Gastroesophageal sphincter (tissue), 3 donors: Measurements from ENCODE around the gene CIB2.

ENCODE experiments used
- CTCF ChIP-seq, 4 experiments: fragments of 200-600 bp in 2 of 4; fragments of 450-650 bp in 2 of 4; sonication (generic) in 1 of 4; IDR thresholded peaks; one replicate each; pipeline ENCODE4 v1.5.1; 2017 to 2019; ENCODE audit warnings: antibody characterized with exemption in 4 of 4, mild to moderate bottlenecking in 2 of 4, moderate library complexity in 2 of 4
- EP300 ChIP-seq: sonication (generic); formaldehyde crosslinking; IDR thresholded peaks from one replicate; pipeline ENCODE4 v1.6.1; 2017; ENCODE audit warnings: antibody characterized with exemption, mild to moderate bottlenecking
- POLR2A ChIP-seq, 2 donors: fragments of 450-650 bp; IDR thresholded peaks; one replicate each; pipeline ENCODE4 v1.6.1; 2017; ENCODE audit warnings: antibody characterized with exemption in 2 of 2, mild to moderate bottlenecking in 2 of 2, moderate library complexity in 1 of 2
- POLR2AphosphoS5 ChIP-seq: sonication (generic); formaldehyde crosslinking; IDR thresholded peaks from one replicate; pipeline ENCODE4 v1.6.1; 2017; ENCODE audit warnings: antibody characterized with exemption

- TF ChIP-seq POLR2A (IDR thresholded peaks at IDR 0.05) (no peak), CTCF (IDR thresholded peaks at IDR 0.05) (no peak), EP300 (no peak), POLR2AphosphoS5 (no peak)
Observed at GRCh38 chr15:78149805-78150751, 18.8 kb upstream of the CIB2 start.
